OCI-LY1 (cell line): Measurements from ENCODE around the gene LRRC71.

Experiments
- H2AFZ ChIP-seq: fragments of 200-600 bp; sonication (generic), shearing (Covaris generic); 2 replicates; pipeline ENCODE4 v1.6.0; 2014; ENCODE audit warnings: antibody characterized with exemption, mild to moderate bottlenecking, low read length
- H3F3A ChIP-seq: fragments of 200-600 bp; sonication (generic), shearing (Covaris generic); 2 replicates; pipeline ENCODE4 v1.6.0; 2014; ENCODE audit warnings: mild to moderate bottlenecking, antibody characterized with exemption, low read length, moderate library complexity; ENCODE audit not compliant: insufficient read depth
- H3K27ac ChIP-seq: fragments of 200-600 bp; sonication (generic); 2 replicates; pipeline ENCODE4 v1.5.1; 2014; ENCODE audit warnings: low read length, mixed run types, mild to moderate bottlenecking, low read depth; ENCODE audit not compliant: poor library complexity, severe bottlenecking
- H3K27me3 ChIP-seq: fragments of 200-600 bp; sonication (generic); 2 replicates; pipeline ENCODE4 v1.6.0; 2014; ENCODE audit warnings: antibody characterized with exemption, mild to moderate bottlenecking, low read length, moderate library complexity; ENCODE audit not compliant: insufficient read depth
- H3K36me3 ChIP-seq: fragments of 200-600 bp; sonication (generic); 2 replicates; pipeline ENCODE4 v1.6.1; 2014; ENCODE audit warnings: mild to moderate bottlenecking, antibody characterized with exemption, low read length, moderate library complexity, mixed read lengths; ENCODE audit not compliant: insufficient read depth
- H3K4me1 ChIP-seq: fragments of 200-600 bp; sonication (generic); 2 replicates; pipeline ENCODE4 v1.5.1; 2014; ENCODE audit warnings: mild to moderate bottlenecking, low read length, moderate library complexity; ENCODE audit not compliant: insufficient read depth, severe bottlenecking
- H3K4me2 ChIP-seq: fragments of 200-600 bp; sonication (generic), shearing (Covaris generic); 2 replicates; pipeline ENCODE4 v1.6.1; 2014; ENCODE audit warnings: low read length
- H3K4me3 ChIP-seq: fragments of 200-600 bp; sonication (generic); 2 replicates; pipeline ENCODE4 v1.5.1; 2014; ENCODE audit warnings: low read length, low read depth, mild to moderate bottlenecking, mixed read lengths; ENCODE audit not compliant: poor library complexity, severe bottlenecking
- H3K79me2 ChIP-seq: fragments of 200-600 bp; shearing (Covaris generic); 2 replicates; pipeline ENCODE4 v1.6.1; 2016; ENCODE audit warnings: mixed run types, low read length, mixed read lengths; ENCODE audit not compliant: insufficient read depth
- H3K9ac ChIP-seq: fragments of 200-600 bp; sonication (generic), shearing (Covaris generic); 2 replicates; pipeline ENCODE4 v1.6.1; 2014; ENCODE audit warnings: mild to moderate bottlenecking, low read length, mixed read lengths
- H3K9me2 ChIP-seq: fragments of 200-600 bp; sonication (generic), shearing (Covaris generic); 2 replicates; pipeline ENCODE4 v1.6.1; 2014; ENCODE audit warnings: low read depth, mild to moderate bottlenecking, low read length, mixed read lengths
- H3K9me3 ChIP-seq: fragments of 200-600 bp; shearing (Covaris generic); 2 replicates; pipeline ENCODE4 v1.6.1; 2014; ENCODE audit warnings: low read length, mixed read lengths
- H4K20me1 ChIP-seq: fragments of 200-600 bp; sonication (generic), shearing (Covaris generic); 2 replicates; pipeline ENCODE4 v1.6.0; 2016; ENCODE audit warnings: mild to moderate bottlenecking, low read length; ENCODE audit not compliant: insufficient read depth
- EZH2 ChIP-seq: fragments of 200-600 bp; sonication (generic), shearing (Covaris generic); IDR thresholded peaks from 2 replicates; pipeline ENCODE4 v1.8.0; 2017; ENCODE audit warnings: borderline replicate concordance, mixed run types, mild to moderate bottlenecking, antibody characterized with exemption, low read length, moderate library complexity, mixed read lengths
- TF ChIP-seq, protein P1 (sequence below): fragments of 200-600 bp; sonication (generic), shearing (Covaris generic); IDR thresholded peaks from 2 replicates; pipeline ENCODE4 v1.5.1; 2017; ENCODE audit warnings: mild to moderate bottlenecking, antibody characterized with exemption, low read length, moderate library complexity, mixed read lengths

LRRC71 gene

DNA sequence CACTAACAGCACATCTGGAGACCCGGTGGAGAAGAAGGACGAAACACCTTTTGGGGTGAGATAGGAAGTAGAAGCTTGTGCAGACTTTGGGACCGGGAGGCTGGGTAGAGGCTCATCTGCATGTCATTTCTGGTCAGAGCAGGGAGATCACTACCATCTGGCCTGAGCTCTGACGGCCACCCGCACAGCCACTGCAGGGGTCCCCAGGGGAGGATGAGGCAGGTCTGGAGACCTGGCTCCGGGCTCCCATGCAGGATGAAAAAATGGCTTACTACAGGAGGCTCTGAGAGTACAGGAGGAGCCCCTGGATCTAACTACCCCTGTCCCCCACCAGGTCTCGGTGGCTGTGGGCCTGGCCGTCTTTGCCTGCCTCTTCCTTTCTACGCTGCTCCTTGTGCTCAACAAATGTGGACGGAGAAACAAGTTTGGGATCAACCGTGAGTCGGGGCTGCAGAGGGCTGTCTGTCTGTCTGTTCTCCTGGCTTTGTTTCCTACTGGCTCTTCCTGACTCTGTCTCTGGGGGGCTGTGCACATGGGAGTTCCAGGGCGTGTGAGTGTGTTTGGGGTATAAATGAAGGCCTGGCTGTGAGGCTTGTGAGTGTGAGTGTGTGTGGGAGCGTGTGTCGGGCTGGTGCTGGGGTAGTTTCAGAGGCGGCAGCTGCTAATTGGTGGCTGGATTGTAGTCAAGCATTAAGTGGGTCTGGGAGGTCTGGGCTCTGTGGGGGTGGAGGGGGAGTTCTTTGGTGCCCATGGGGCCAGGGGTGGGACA is 45.7 kb upstream of the LRRC71 start:
- Histone ChIP-seq H3K4me3 (no peak overlapping the region), H3K36me3 (no peaks in the 10 kb centered on the region), H3K79me2 (no peaks in the 10 kb centered on the region), H3K9ac (no peak overlapping the region), H3K9me3 (no peaks in the 10 kb centered on the region), H3K27ac (no peak overlapping the region), H3K4me2 (no peak overlapping the region), H3K4me1 (no peaks in the 10 kb centered on the region), H3K27me3 (no peaks in the 10 kb centered on the region; the same call in 1 of the 2 replicates), H4K20me1 (no peaks in the 10 kb centered on the region), H3K9me2 (no peaks in the 10 kb centered on the region), H2AFZ (no peak overlapping the region), H3F3A (no peaks in the 10 kb centered on the region)
- TF ChIP-seq EZH2: no peak
- TF ChIP-seq, protein P1, sequence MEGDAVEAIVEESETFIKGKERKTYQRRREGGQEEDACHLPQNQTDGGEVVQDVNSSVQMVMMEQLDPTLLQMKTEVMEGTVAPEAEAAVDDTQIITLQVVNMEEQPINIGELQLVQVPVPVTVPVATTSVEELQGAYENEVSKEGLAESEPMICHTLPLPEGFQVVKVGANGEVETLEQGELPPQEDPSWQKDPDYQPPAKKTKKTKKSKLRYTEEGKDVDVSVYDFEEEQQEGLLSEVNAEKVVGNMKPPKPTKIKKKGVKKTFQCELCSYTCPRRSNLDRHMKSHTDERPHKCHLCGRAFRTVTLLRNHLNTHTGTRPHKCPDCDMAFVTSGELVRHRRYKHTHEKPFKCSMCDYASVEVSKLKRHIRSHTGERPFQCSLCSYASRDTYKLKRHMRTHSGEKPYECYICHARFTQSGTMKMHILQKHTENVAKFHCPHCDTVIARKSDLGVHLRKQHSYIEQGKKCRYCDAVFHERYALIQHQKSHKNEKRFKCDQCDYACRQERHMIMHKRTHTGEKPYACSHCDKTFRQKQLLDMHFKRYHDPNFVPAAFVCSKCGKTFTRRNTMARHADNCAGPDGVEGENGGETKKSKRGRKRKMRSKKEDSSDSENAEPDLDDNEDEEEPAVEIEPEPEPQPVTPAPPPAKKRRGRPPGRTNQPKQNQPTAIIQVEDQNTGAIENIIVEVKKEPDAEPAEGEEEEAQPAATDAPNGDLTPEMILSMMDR: no peak

DNA sequence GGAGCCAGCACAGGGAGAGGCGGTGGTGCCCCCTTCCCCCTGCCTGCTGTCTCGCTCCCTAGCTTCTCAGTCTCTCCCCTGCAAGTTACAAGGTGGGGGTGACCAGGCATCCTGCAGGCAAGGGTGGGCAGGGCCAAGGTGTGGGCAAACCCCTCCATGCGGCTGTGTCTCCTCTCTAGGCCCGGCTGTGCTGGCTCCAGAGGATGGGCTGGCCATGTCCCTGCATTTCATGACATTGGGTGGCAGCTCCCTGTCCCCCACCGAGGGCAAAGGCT is 45.2 kb upstream of the LRRC71 start:
- H3K79me2 ChIP-seq: no peaks in the 10 kb centered on the region
- no peak overlapping the region for H3K4me3 ChIP-seq
- TF ChIP-seq, protein P1: no peak
- no peak for TF ChIP-seq EZH2
- H3K9me3 ChIP-seq: no peaks in the 10 kb centered on the region
- no peak overlapping the region for H3K27ac ChIP-seq
- H3F3A ChIP-seq: no peaks in the 10 kb centered on the region
- no peak overlapping the region for H3K9ac ChIP-seq
- no peaks in the 10 kb centered on the region; the same call in 1 of the 2 replicates for H3K27me3 ChIP-seq
- H4K20me1 ChIP-seq: no peaks in the 10 kb centered on the region
- H2AFZ ChIP-seq: no peak overlapping the region
- H3K4me1 ChIP-seq: no peaks in the 10 kb centered on the region
- H3K36me3 ChIP-seq: no peaks in the 10 kb centered on the region
- no peak overlapping the region for H3K4me2 ChIP-seq
- no peaks in the 10 kb centered on the region for H3K9me2 ChIP-seq

DNA sequence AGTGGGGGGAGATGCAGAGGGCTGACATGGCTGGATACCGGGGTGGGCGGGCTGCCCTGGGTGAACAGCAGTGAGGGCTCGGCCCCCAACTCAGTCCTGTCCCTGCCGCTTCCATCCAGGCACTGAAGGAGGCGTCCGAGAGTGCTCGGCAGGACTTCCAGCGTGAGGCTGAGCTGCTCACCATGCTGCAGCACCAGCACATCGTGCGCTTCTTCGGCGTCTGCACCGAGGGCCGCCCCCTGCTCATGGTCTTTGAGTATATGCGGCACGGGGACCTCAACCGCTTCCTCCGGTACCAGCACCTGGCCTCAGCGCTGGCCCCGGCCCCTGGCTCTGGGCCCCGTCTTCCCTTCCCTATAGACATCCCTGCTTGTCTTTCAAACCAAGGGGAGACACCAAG is 44.2 kb upstream of the LRRC71 start:
- Histone ChIP-seq H3K4me3 (no peak overlapping the region), H3K4me2 (no peak overlapping the region), H3K9me3 (no peaks in the 10 kb centered on the region), H3K9me2 (no peaks in the 10 kb centered on the region), H3K36me3 (no peaks in the 10 kb centered on the region), H3K27me3 (no peaks in the 10 kb centered on the region; the same call in 1 of the 2 replicates), H3K27ac (no peak overlapping the region), H2AFZ (no peak overlapping the region), H4K20me1 (no peaks in the 10 kb centered on the region), H3F3A (no peaks in the 10 kb centered on the region), H3K4me1 (no peaks in the 10 kb centered on the region), H3K79me2 (no peaks in the 10 kb centered on the region), H3K9ac (no peak overlapping the region)
- TF ChIP-seq, protein P1: no peak
- no peak for TF ChIP-seq EZH2
